HG02763 (cell line): ENCODE measurements around the gene TRAPPC2B.
A peak's percentile ranks its signal among the peaks of the same experiment; 100 is the strongest.

Experiments
- ATAC-seq: cut with Tn5 transposase; IDR thresholded peaks from one replicate; pipeline ENCODE4 v1.9.1; 2021; ENCODE audit warnings: mild to moderate bottlenecking, moderate library complexity; ENCODE audit not compliant: unreplicated experiment

The TRAPPC2B gene

GRCh38 chr19:57362997-57363687 is at the start of gene TRAPPC2B, which contains the start of gene ZNF547:
Gene TRAPPC2B, plus strand, starts transcription at chr19:57363551. Its CDS starts 1,283 bp downstream, at chr19:57364834.
Gene ZNF547, plus strand, starts transcription at chr19:57363551. Its CDS starts 5,005 bp downstream, at chr19:57368556.
- peak; percentile 93 for ATAC-seq

GRCh38 chr19:57314146-57314545 is 49.2 kb upstream of the TRAPPC2B start:
- no peak for ATAC-seq

- ATAC-seq = no peak
These were observed 45.8 kb upstream of the TRAPPC2B start for GRCh38 chr19:57317503-57317902.

GRCh38 chr19:57319869-57320179 is 43.5 kb upstream of the TRAPPC2B start:
- ATAC-seq = no peak

- peak; percentile 97 for ATAC-seq
These were observed 42.9 kb upstream of the TRAPPC2B start, which contains the start of gene ZNF543 for GRCh38 chr19:57320180-57321084. Gene ZNF543, plus strand, starts transcription at chr19:57320472. Its CDS starts 382 bp downstream, at chr19:57320854.

- no peak for ATAC-seq
These were observed 42.2 kb upstream of the TRAPPC2B start for GRCh38 chr19:57321116-57321515.

- no peak for ATAC-seq
These were observed 41.6 kb upstream of the TRAPPC2B start for GRCh38 chr19:57321751-57322150.

- ATAC-seq = no peak
These were observed 38.4 kb upstream of the TRAPPC2B start for GRCh38 chr19:57324992-57325391.

- ATAC-seq = no peak
These were observed 35.4 kb upstream of the TRAPPC2B start for GRCh38 chr19:57327993-57328392.

- no peak for ATAC-seq
These were observed 29.2 kb upstream of the TRAPPC2B start for GRCh38 chr19:57334191-57334590.

- ATAC-seq = no peak
These were observed 24.5 kb upstream of the TRAPPC2B start for GRCh38 chr19:57338877-57339276.

- no peak for ATAC-seq
These were observed 20.8 kb upstream of the TRAPPC2B start for GRCh38 chr19:57342582-57342981.

- ATAC-seq = no peak
These were observed 15.2 kb upstream of the TRAPPC2B start for GRCh38 chr19:57348136-57348535.

GRCh38 chr19:57350877-57351805 is 12.2 kb upstream of the TRAPPC2B start, which contains the start of gene ZNF304:
Gene ZNF304, plus strand, starts transcription at chr19:57351271. Its CDS starts 394 bp downstream, at chr19:57351665.
- peak; percentile 94 for ATAC-seq

- ATAC-seq = no peak
These were observed 11.5 kb upstream of the TRAPPC2B start for GRCh38 chr19:57351867-57352266.

- ATAC-seq = no peak
These were observed 7.4 kb upstream of the TRAPPC2B start for GRCh38 chr19:57355916-57356315.

- ATAC-seq = no peak
These were observed 5.9 kb upstream of the TRAPPC2B start for GRCh38 chr19:57357406-57357805.

GRCh38 chr19:57359300-57359699 is 4.1 kb upstream of the TRAPPC2B start:
- no peak for ATAC-seq

GRCh38 chr19:57362419-57362818 is 932 bp upstream of the TRAPPC2B start:
- no peak for ATAC-seq

GRCh38 chr19:57363688-57364181 is 384 bp downstream of the TRAPPC2B start:
- ATAC-seq = peak; percentile 15
